ENCODE results near the gene C1QTNF3.

GRCh38 chr5:34021334-34021733 is 21.7 kb downstream of the C1QTNF3 start:
- TF ChIP-seq POLR2A (IDR thresholded peaks at IDR 0.05) (no peak), CTCF (IDR thresholded peaks at IDR 0.05) (no peak)

All from transverse colon (tissue), 3 donors.